ENCODE measurements around the gene LCN12.

Gene LCN12

DNA sequence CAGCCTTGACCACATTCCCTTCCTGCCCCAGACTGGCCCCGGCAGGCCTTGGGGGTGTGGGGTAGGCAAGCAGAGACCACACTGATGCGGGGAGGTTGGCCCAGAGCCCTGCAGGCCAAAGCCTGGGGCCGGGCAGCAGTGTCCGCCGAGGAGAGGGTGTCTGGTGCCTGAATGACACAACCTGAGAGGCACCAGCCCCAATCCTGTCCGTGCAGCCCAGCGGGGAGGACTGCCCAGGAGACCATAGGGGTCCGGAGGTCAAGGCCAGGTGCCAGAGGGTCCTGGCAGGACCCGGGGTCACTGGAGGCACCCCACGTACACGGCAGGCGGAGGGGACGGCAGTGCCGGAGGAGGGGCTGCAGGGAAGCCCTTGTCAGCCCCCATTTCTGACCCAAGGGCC, 19.7 kb downstream of the LCN12 start:
- no peak for DNase-seq (ENCODE audit: low read depth)
- TF ChIP-seq, protein P1, sequence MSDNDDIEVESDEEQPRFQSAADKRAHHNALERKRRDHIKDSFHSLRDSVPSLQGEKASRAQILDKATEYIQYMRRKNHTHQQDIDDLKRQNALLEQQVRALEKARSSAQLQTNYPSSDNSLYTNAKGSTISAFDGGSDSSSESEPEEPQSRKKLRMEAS (IDR thresholded peaks at IDR 0.05; ENCODE audit: low read depth, low read length): no peak
- TF ChIP-seq POLR2A (IDR thresholded peaks at IDR 0.05; ENCODE audit: extremely low read depth, insufficient read length) (no peak), MYC (IDR thresholded peaks at IDR 0.05; ENCODE audit: low read depth, low read length) (no peak)
- TF ChIP-seq, protein P2, sequence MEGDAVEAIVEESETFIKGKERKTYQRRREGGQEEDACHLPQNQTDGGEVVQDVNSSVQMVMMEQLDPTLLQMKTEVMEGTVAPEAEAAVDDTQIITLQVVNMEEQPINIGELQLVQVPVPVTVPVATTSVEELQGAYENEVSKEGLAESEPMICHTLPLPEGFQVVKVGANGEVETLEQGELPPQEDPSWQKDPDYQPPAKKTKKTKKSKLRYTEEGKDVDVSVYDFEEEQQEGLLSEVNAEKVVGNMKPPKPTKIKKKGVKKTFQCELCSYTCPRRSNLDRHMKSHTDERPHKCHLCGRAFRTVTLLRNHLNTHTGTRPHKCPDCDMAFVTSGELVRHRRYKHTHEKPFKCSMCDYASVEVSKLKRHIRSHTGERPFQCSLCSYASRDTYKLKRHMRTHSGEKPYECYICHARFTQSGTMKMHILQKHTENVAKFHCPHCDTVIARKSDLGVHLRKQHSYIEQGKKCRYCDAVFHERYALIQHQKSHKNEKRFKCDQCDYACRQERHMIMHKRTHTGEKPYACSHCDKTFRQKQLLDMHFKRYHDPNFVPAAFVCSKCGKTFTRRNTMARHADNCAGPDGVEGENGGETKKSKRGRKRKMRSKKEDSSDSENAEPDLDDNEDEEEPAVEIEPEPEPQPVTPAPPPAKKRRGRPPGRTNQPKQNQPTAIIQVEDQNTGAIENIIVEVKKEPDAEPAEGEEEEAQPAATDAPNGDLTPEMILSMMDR (IDR thresholded peaks at IDR 0.05; ENCODE audit: low read depth, low read length): no peak
- H3K4me3 ChIP-seq (ENCODE audit: low read depth, low read length): no peak overlapping the region

DNA sequence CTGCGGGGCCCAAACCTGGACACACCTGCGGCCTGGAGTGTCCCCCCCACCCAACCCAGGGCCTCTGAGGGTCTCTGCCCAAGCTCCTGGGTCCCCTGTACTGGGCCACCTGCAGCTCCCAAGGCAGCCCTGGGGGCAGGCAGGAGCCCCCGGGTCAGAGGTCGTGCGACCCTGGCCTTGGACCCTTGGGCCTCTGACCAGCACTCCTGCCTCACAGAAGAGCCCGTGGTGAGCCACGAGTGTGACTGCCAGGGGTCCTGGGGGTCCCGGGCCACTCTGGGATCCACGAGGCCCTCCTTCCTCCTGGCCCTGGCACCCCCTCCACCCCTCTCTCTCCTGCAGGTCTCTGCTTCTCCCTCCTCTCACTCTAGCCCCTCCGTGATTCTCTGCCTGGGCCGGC, 20.3 kb downstream of the LCN12 start:
- DNase-seq (ENCODE audit: low read depth): no peak
- TF ChIP-seq, protein P2 (IDR thresholded peaks at IDR 0.05; ENCODE audit: low read depth, low read length): no peak
- TF ChIP-seq POLR2A (IDR thresholded peaks at IDR 0.05; ENCODE audit: extremely low read depth, insufficient read length): no peak
- TF ChIP-seq, protein P1 (IDR thresholded peaks at IDR 0.05; ENCODE audit: low read depth, low read length): no peak
- no peak for TF ChIP-seq MYC (IDR thresholded peaks at IDR 0.05; ENCODE audit: low read depth, low read length)
- H3K4me3 ChIP-seq (ENCODE audit: low read depth, low read length): no peak overlapping the region

DNA sequence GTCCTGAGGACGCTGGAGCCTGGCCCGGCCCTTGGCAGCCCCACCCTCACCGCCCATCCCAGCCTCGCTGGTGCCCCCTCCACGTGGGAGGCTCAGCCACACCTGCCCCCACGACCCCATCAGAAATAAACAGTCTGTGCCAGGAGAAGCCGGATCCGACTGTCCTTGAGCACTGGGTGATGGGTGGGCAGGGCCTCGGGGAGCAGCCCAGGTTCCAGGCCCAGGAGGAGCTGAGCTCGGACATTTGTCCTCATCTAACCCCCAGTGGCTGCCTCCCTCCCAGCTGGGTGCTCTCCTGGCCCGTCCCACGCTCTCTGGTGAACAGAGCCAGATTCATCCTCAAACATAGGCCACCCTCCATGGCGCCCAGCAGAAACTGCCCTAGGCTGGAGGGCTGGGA, 20.7 kb downstream of the LCN12 start:
- TF ChIP-seq, protein P2 (IDR thresholded peaks at IDR 0.05; ENCODE audit: low read depth, low read length): no peak
- no peak for TF ChIP-seq POLR2A (IDR thresholded peaks at IDR 0.05; ENCODE audit: extremely low read depth, insufficient read length)
- TF ChIP-seq, protein P1 (IDR thresholded peaks at IDR 0.05; ENCODE audit: low read depth, low read length): no peak
- TF ChIP-seq MYC (IDR thresholded peaks at IDR 0.05; ENCODE audit: low read depth, low read length): no peak
- no peak for DNase-seq (ENCODE audit: low read depth)
- no peak overlapping the region for H3K4me3 ChIP-seq (ENCODE audit: low read depth, low read length)

DNA sequence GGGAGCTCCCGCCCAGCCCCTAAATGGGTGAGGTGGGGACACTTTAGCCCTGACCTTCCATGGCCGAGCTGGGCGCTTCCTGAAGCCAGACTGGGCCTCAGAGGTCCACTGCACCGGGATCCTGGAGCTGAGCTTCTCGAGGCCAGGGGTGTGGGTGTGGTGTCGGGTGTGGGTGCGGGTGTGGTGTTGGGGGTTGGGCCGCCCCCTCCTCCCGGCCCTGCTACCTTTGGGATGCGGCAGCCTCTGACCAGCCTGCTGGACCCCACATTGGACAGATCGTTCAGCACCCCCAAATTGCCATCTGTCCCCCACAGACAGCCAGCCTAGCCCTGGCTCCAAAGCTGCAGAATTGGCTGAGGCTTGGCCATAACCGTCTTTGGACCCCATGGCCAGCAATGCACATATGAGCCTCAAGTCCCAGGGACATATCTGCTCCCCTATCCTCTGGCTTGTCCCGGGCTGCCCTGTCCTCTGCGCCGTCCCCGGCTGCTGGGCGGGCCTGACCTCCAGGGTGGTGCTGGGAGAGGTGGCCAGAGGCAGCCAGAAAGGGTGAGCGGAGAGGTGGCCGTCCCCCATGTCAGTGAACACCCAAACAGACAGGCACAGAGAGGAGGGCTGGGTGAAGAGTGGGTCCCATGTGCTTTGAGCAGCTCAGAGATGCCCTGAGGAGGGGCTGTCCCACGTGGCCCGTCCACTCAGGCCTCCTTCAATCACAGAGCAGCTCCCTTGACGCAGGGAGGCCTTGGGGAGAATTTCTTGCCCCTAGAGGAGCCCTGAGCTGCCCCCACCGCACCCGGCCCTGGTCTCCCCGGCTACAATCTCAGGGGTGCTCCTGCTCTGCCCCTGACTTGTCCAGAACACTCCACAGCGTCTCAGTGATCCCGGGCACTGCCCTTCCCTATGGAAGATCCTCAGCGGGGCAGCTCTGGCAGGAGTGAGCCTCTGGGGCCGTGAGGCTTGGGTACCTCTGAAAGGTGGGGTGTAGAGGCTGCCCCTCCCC, 21.8 kb downstream of the LCN12 start:
- DNase-seq (ENCODE audit: low read depth): no peak
- no peak overlapping the region for H3K4me3 ChIP-seq (ENCODE audit: low read depth, low read length)
- TF ChIP-seq MYC (IDR thresholded peaks at IDR 0.05; ENCODE audit: low read depth, low read length) (no peak), POLR2A (IDR thresholded peaks at IDR 0.05; ENCODE audit: extremely low read depth, insufficient read length) (no peak)
- TF ChIP-seq, protein P2 (IDR thresholded peaks at IDR 0.05; ENCODE audit: low read depth, low read length): no peak
- TF ChIP-seq, protein P1 (IDR thresholded peaks at IDR 0.05; ENCODE audit: low read depth, low read length): no peak

DNA sequence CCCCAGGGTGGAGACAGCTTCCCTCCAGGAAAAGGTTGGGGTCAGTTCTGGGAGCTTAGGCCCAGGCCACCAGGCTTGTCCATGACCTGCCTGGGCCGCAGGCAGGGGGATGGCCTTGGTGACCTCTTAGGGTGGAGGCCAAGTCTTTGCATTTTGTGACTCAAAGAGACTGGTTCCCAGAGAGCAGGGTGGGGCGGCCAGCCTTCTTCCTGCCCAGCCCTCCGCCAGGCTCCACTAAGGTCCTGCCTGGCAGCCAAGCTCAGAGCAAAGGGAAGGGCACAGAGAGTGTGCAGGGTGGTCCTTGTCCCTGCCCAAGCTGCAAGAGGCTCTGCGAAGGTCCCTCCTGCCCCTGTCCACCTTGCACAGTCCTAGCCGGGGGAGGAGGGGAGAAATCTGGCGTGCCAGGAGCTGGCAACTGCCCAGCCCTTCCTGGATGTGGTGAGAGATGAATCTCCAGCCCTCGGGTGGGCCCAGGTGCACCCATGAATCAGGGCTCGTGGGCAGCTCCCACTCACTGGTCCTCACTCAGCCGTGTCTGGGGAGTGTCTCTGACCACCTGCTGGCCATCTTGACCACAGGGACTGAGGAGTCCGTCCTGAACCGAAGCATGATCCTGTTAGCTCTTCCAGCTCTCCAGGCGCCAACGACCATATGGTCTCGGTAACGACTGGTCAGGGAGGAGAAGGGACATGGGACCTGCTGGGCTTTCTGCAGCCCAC, 22.9 kb downstream of the LCN12 start:
- TF ChIP-seq, protein P1 (IDR thresholded peaks at IDR 0.05; ENCODE audit: low read depth, low read length): no peak
- TF ChIP-seq, protein P2 (IDR thresholded peaks at IDR 0.05; ENCODE audit: low read depth, low read length): no peak
- TF ChIP-seq MYC (IDR thresholded peaks at IDR 0.05; ENCODE audit: low read depth, low read length) (no peak), POLR2A (IDR thresholded peaks at IDR 0.05; ENCODE audit: extremely low read depth, insufficient read length) (no peak)
- no peak for DNase-seq (ENCODE audit: low read depth)
- H3K4me3 ChIP-seq (ENCODE audit: low read depth, low read length): no peak overlapping the region

All from NB4 (cell line).